GM18861 (cell line): Measurements from ENCODE around the gene INMT.

Experiments used
- ATAC-seq: cut with Tn5 transposase; IDR thresholded peaks from one replicate; pipeline ENCODE4 v1.9.1; 2021; ENCODE audit not compliant: unreplicated experiment

INMT gene

GRCh38 chr7:30727061-30727945 lies 24.6 kb upstream of the INMT start:
- ATAC-seq = peak; percentile 75

GRCh38 chr7:30728591-30729100 lies 23.3 kb upstream of the INMT start:
- ATAC-seq = no peak

DNA sequence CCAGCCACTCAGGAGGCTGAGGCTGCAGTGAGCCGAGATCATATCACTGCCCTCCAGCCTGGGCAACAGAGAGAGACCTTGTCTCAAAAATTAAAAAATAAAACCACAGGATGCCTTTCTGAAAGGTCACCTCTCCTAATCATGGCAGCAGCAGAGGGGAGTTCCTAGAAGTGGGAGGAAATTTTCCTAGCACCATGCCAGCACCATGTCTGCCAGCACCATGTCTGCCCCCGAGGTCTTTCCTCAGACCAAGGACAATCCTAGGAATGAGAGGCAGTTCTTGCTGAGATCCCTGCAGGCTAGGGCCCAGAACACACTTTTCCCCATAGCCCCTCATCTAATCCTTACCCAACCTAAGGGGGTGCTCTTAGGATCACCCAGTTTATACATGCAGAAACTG lies 22.3 kb upstream of the INMT start:
- no peak for ATAC-seq

DNA sequence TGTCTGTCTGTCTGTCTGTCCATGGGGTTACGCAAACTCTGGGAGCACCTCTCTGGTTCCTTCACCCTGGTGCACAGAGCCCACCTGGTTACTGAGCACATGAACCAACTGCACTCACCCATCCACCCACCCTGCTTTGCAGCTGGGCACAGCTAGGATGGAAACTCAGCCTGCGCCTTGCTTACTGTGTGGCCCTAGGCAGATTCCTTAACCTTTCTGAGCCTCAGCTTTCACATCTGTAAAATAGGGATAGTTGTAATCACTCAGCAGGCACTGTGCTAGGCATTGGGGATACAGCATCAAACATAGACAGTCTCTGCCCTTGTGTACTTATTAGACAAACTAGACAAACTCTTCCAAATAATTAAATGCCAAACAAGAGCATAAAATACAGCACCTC lies 21.8 kb upstream of the INMT start:
- ATAC-seq = no peak

DNA sequence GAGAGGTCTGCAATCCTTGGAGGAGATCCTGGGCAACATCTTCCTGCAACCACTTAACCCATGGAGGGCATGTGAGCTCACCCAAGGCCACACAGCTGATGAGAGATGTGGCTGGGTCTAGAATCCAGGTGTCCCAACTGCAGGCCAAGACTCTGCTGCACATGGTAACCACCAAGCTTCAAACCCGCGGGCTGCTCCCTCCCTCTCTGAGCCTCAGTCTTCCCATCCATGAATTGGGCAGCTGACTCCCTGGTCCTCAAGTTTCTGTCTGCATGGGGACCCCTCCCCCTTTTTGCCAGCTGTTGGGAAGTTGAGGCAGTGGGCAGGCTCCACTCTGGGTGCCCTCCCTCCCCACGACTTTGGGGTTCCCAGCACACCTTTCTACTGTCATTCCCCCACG lies 20.9 kb upstream of the INMT start:
- no peak for ATAC-seq

DNA sequence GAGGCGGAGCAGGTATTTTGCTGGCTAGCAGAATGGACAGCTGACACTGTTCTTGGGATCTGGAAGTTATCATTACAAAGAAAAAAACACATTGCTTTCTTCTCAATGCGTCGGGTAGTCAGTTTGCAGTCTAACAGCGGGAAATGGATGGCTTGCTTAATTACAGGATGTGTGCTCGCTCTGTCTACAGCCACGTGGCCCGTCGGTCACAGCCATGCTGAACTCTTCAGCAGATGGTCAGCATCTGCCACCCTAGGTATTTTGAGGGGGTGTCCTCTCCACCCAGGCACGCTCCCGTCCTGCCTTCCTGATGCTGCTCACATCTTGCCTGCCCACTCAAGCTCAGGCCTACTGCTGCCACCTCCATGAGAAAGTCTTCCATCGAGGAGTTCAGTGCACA lies 20.4 kb upstream of the INMT start:
- no peak for ATAC-seq

DNA sequence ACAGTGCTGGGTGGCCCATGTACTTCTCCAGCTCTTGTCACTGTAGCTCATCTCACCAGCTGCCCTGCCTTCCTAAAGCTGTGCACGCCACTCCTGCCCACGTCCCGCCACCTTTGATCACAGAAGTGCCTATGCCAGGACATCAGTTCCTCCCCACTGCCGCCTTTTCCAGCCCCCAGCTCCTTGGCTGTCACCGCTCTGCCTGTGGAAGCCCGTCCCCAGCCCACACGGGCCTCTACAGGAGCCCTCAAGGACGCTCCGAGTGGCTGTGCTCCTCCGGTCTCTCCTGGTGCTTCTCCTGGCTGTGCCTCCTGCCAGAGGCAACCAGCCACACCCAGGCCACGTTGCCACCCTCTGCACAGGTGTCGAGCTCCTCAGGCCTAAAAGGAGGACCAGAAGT lies 19.3 kb upstream of the INMT start:
- no peak for ATAC-seq

- ATAC-seq = no peak
Observed at GRCh38 chr7:30733216-30733615, 18.7 kb upstream of the INMT start.

GRCh38 chr7:30733691-30734090 lies 18.2 kb upstream of the INMT start:
- no peak for ATAC-seq

DNA sequence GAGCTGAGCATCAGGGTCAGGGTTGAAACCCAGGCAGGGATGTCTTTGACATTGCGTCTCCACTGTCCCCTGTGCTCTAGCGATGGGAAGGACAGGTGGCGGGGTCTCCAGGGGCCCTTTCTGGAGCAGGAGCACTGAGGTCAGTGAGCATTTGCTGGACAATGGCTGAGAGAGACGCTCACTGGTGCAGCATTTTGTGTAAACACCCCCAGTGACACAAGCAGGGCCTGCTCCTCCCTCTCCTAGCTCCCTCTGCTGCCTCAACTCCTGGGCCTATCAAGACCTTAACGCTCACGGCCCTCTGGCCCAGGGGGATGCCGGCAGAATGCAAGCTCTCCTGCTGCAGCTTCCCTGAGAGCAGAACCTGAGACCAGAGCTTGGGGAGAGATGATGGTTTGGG lies 17.4 kb upstream of the INMT start:
- ATAC-seq = no peak

- no peak for ATAC-seq
Observed at GRCh38 chr7:30735631-30736030, 16.3 kb upstream of the INMT start.

DNA sequence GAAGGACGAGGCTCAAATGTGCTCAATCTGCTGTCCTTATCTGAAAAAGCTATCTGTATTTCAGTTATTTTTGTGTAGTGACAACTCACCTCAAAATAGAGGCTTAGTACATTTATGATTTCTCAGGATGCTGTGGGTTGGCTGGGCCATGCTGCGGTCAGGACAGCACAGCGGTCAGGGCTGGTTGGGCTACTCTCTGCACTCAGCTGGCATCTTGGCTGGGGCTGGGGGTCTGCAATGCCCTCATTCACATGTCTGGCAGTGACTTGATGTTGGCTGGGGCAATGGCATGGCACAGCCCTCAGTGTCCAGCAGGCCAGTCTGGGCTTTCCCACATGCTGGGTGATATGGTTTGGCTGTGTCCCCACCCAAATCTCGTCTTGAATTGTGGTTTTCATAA lies 15.6 kb upstream of the INMT start:
- ATAC-seq = no peak

GRCh38 chr7:30738026-30738915 lies 13.7 kb upstream of the INMT start:
- no peak for ATAC-seq

- no peak for ATAC-seq
Observed at GRCh38 chr7:30739691-30740090, 12.2 kb upstream of the INMT start.

GRCh38 chr7:30740417-30741181 lies 11.3 kb upstream of the INMT start:
- no peak for ATAC-seq

- no peak for ATAC-seq
Observed at GRCh38 chr7:30741289-30741688, 10.6 kb upstream of the INMT start.

GRCh38 chr7:30743371-30744074 lies 8.4 kb upstream of the INMT start:
- ATAC-seq = no peak

DNA sequence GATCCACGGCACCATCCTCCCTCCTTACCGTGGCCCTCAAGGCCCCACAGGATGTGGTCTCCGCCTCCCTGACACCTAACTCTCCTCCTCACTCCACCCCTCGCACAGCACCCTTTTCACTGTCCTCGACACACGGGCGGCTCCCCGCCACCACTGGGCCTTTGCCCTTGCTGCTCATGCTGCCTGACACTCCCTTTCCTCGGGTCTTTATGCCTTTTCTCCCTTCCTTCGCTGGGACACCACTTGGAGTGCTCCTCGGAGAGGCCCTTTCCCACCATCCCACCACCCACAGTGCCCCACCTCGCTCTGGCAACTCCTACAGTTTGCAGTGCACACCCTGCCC lies 7.9 kb upstream of the INMT start:
- ATAC-seq = no peak

GRCh38 chr7:30745261-30745941 lies 6.5 kb upstream of the INMT start:
- ATAC-seq = no peak

- ATAC-seq = no peak
Observed at GRCh38 chr7:30750010-30750409, 1.9 kb upstream of the INMT start.
